ENCODE measurements around the gene ERO1B. TPM values are rescaled to one million over a fixed set of nuclear protein-coding genes. Genes with fewer than 3 reads are reported as not detected.

Gene ERO1B
- total RNA-seq, 2 experiments from 2014 or later, result 15.2 to 16.5 TPM

DNA sequence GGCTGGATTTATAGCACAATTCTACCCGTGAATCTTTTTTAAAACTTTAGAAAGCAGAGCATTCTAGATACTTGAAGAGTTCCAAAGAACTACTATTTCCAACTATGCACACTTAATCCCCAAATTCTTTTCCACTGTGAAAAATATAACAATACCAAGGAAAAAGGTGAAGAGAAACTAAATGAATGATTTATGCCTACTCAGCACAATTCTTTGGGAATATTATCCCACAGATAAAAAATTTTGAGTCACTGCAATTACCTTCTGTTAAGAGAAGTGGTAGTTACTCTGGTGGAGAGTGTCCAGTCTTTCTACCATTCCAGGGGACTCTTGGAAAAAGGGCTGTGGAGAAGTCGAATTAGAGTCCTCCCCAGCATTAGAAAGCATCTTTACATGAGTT lies 39.2 kb downstream of the ERO1B start:
- H3K36me3 Mint-ChIP-seq (ENCODE audit: low read depth), result peaks cover 46% of the 10 kb centered on the region
- Histone ChIP-seq H3K27me3 (ENCODE audit: control insufficient read depth in 1 of 2, insufficient read depth in 2 of 2, low read length in 2 of 2) (no peaks in the 10 kb centered on the region), H3K4me3 (ENCODE audit: low read length) (no peak overlapping the region), H3K27ac (ENCODE audit: low read depth in 1 of 2, low read length in 2 of 2) (no peak overlapping the region), H3K9me3 (ENCODE audit: control insufficient read depth in 1 of 2, insufficient read depth in 1 of 2, low read length in 2 of 2) (no peaks in the 10 kb centered on the region), H3K4me1 (ENCODE audit: insufficient read depth, low read length) (no peaks in the 10 kb centered on the region), H3K36me3 (ENCODE audit: insufficient read depth, low read length) (peaks cover 20% of the 10 kb centered on the region)
- POLR2A ChIA-PET, result no interaction called here
- TF ChIP-seq CTCF (IDR thresholded peaks at IDR 0.05), result no peak
- no peaks in the 10 kb centered on the region for H3K4me1 Mint-ChIP-seq (ENCODE audit: low read depth)
- H3K27ac Mint-ChIP-seq, result no peak overlapping the region
- DNase-seq (no peak), ATAC-seq (ENCODE audit: poor library complexity) (no peak)
- intact Hi-C loops (cut with DNase I, micrococcal nuclease), result no loop called here
- CTCF ChIA-PET, result no interaction called here
- H3K4me3 Mint-ChIP-seq, result no peak overlapping the region
- no peaks in the 10 kb centered on the region for H3K9me3 Mint-ChIP-seq
- H3K27me3 Mint-ChIP-seq, result no peaks in the 10 kb centered on the region

GRCh38 chr1:236240675-236241074 lies 41.1 kb downstream of the ERO1B start:
- no peak for TF ChIP-seq CTCF (IDR thresholded peaks at IDR 0.05)
- ATAC-seq (ENCODE audit: poor library complexity) (no peak), DNase-seq (no peak)
- no peaks in the 10 kb centered on the region for H3K27me3 ChIP-seq (ENCODE audit: control insufficient read depth in 1 of 2, insufficient read depth in 2 of 2, low read length in 2 of 2)
- H3K9me3 Mint-ChIP-seq, result no peaks in the 10 kb centered on the region
- H3K9me3 ChIP-seq (ENCODE audit: control insufficient read depth in 1 of 2, insufficient read depth in 1 of 2, low read length in 2 of 2), result no peaks in the 10 kb centered on the region
- no peaks in the 10 kb centered on the region for H3K4me1 ChIP-seq (ENCODE audit: insufficient read depth, low read length)
- H3K4me1 Mint-ChIP-seq (ENCODE audit: low read depth), result no peaks in the 10 kb centered on the region
- no peak overlapping the region for H3K4me3 Mint-ChIP-seq
- CTCF ChIA-PET, result no interaction called here
- H3K27ac Mint-ChIP-seq, result no peak overlapping the region
- H3K36me3 ChIP-seq (ENCODE audit: insufficient read depth, low read length), result peaks cover 24% of the 10 kb centered on the region
- no peak overlapping the region for H3K27ac ChIP-seq (ENCODE audit: low read depth in 1 of 2, low read length in 2 of 2)
- H3K36me3 Mint-ChIP-seq (ENCODE audit: low read depth), result peaks cover 49% of the 10 kb centered on the region
- POLR2A ChIA-PET, result no interaction called here
- no peak overlapping the region for H3K4me3 ChIP-seq (ENCODE audit: low read length)
- H3K27me3 Mint-ChIP-seq, result no peaks in the 10 kb centered on the region
- intact Hi-C loops (cut with DNase I, micrococcal nuclease), result no loop called here

GRCh38 chr1:236239092-236239585 lies 42.6 kb downstream of the ERO1B start:
- CTCF ChIA-PET, result no interaction called here
- no peak overlapping the region for H3K27ac Mint-ChIP-seq
- peaks cover 55% of the 10 kb centered on the region for H3K36me3 Mint-ChIP-seq (ENCODE audit: low read depth)

More at GRCh38 chr1:236239092-236239585, 42.6 kb downstream of the ERO1B start:
- intact Hi-C loops (cut with DNase I, micrococcal nuclease), result no loop called here
- no peaks in the 10 kb centered on the region for H3K9me3 Mint-ChIP-seq
- Histone ChIP-seq H3K4me1 (ENCODE audit: insufficient read depth, low read length) (no peaks in the 10 kb centered on the region), H3K27me3 (ENCODE audit: control insufficient read depth in 1 of 2, insufficient read depth in 2 of 2, low read length in 2 of 2) (no peaks in the 10 kb centered on the region), H3K9me3 (ENCODE audit: control insufficient read depth in 1 of 2, insufficient read depth in 1 of 2, low read length in 2 of 2) (no peaks in the 10 kb centered on the region), H3K27ac (ENCODE audit: low read depth in 1 of 2, low read length in 2 of 2) (no peak overlapping the region), H3K36me3 (ENCODE audit: insufficient read depth, low read length) (peaks cover 28% of the 10 kb centered on the region), H3K4me3 (ENCODE audit: low read length) (no peak overlapping the region)
- H3K4me3 Mint-ChIP-seq, result no peak overlapping the region
- no peak for ATAC-seq (ENCODE audit: poor library complexity)
- POLR2A ChIA-PET, result interaction anchor here (0.7 kb wide), 1 partner anchor 42 kb away, joined by 4 read pairs; no protein-coding TSS in a partner anchor
- no peaks in the 10 kb centered on the region for H3K4me1 Mint-ChIP-seq (ENCODE audit: low read depth)
- no peaks in the 10 kb centered on the region for H3K27me3 Mint-ChIP-seq
- no peak for DNase-seq
- no peak for TF ChIP-seq CTCF (IDR thresholded peaks at IDR 0.05)

All from CD4-positive, alpha-beta T cell (primary cell).